Measurements from ENCODE around the gene ODF2. TPM values are rescaled to one million over a fixed set of nuclear protein-coding genes. Genes with fewer than 3 reads are reported as not detected.
"Not testable (repeated sequence)": the region's sequence is repeated elsewhere in the genome, so short reads cannot be mapped to it uniquely, and the experiment has no call there.

Gene ODF2
- total and polyA plus RNA-seq, 7 donors = 6.7 to 20.5 (median 9.6) TPM

- no peaks in the 10 kb centered on the region for H3K36me3 ChIP-seq (ENCODE audit: insufficient read depth in 1 of 2, low read depth in 1 of 2)
- intact Hi-C loops (cut with DNase I) = loop anchor here in 1 of 2 donors (2.0 kb wide), 1 partner anchor 66 kb away; the partner anchor contains the start of gene GLE1
- DNase-seq (no peak), ATAC-seq (no peak)
- 71 to 78% (median 76%) methylated on average over 7 of the region's 7 CpGs for WGBS, 3 donors
- no peaks in the 10 kb centered on the region for H3K27me3 ChIP-seq (ENCODE audit: insufficient read depth in 3 of 3, low read length in 2 of 3)
- H3K4me1 ChIP-seq = no peaks in the 10 kb centered on the region
- no peak overlapping the region for H3K27ac ChIP-seq
- TF ChIP-seq CTCF (IDR thresholded peaks at IDR 0.05) = no peak
- no peaks in the 10 kb centered on the region for H3K9me3 ChIP-seq
- no peak overlapping the region for H3K4me3 ChIP-seq
These were observed 16.5 kb upstream of the ODF2 start for GRCh38 chr9:128439273-128439672.

GRCh38 chr9:128442150-128442549 lies 13.7 kb upstream of the ODF2 start:
- Histone ChIP-seq H3K9me3 (no peaks in the 10 kb centered on the region), H3K36me3 (ENCODE audit: insufficient read depth in 1 of 2, low read depth in 1 of 2) (no peaks in the 10 kb centered on the region), H3K27me3 (ENCODE audit: insufficient read depth in 3 of 3, low read length in 2 of 3) (no peaks in the 10 kb centered on the region), H3K4me3 (no peak overlapping the region), H3K4me1 (no peaks in the 10 kb centered on the region), H3K27ac (no peak overlapping the region)
- TF ChIP-seq CTCF (IDR thresholded peaks at IDR 0.05) = no peak
- intact Hi-C loops (cut with DNase I) = no loop called here
- WGBS, 3 donors = 40 to 46% (median 43%) methylated on average over 6 of the region's 6 CpGs
- ATAC-seq = no peak
- no peak for DNase-seq

GRCh38 chr9:128446505-128446904 lies 9.3 kb upstream of the ODF2 start:
- peak in 1 of 2 donors; percentile 19 for DNase-seq
- H3K27me3 ChIP-seq (ENCODE audit: insufficient read depth in 3 of 3, low read length in 2 of 3); H3K4me1 ChIP-seq; H3K27ac ChIP-seq; H3K36me3 ChIP-seq (ENCODE audit: insufficient read depth in 1 of 2, low read depth in 1 of 2); intact Hi-C loops (cut with DNase I); H3K9me3 ChIP-seq; ATAC-seq; H3K4me3 ChIP-seq: not testable (repeated sequence)
- WGBS, 3 donors = 98% methylated on average over 5 of the region's 5 CpGs

GRCh38 chr9:128448746-128449145 lies 7.1 kb upstream of the ODF2 start:
- no peak for DNase-seq
- H3K4me1 ChIP-seq = no peaks in the 10 kb centered on the region
- TF ChIP-seq CTCF (IDR thresholded peaks at IDR 0.05) = no peak
- no peak overlapping the region for H3K27ac ChIP-seq
- no peaks in the 10 kb centered on the region for H3K27me3 ChIP-seq (ENCODE audit: insufficient read depth in 3 of 3, low read length in 2 of 3)
- WGBS, 3 donors = 99 to 100% (median 100%) methylated on average over 2 of the region's 2 CpGs
- no peaks in the 10 kb centered on the region for H3K9me3 ChIP-seq
- intact Hi-C loops (cut with DNase I) = no loop called here
- H3K4me3 ChIP-seq = no peak overlapping the region
- no peak for ATAC-seq
- H3K36me3 ChIP-seq (ENCODE audit: insufficient read depth in 1 of 2, low read depth in 1 of 2) = no peaks in the 10 kb centered on the region

- Histone ChIP-seq H3K4me3 (no peak overlapping the region), H3K4me1 (no peaks in the 10 kb centered on the region), H3K27ac (no peak overlapping the region), H3K27me3 (ENCODE audit: insufficient read depth in 3 of 3, low read length in 2 of 3) (no peaks in the 10 kb centered on the region), H3K36me3 (ENCODE audit: insufficient read depth in 1 of 2, low read depth in 1 of 2) (peaks cover 0 to 11% of the 10 kb centered on the region in 2 donors), H3K9me3 (no peaks in the 10 kb centered on the region)
- DNase-seq (peak in 1 of 2 donors; percentile 41), ATAC-seq (no peak)
- no peak for TF ChIP-seq CTCF (IDR thresholded peaks at IDR 0.05)
- 75 to 81% (median 80%) methylated on average over 14 of the region's 14 CpGs for WGBS, 3 donors
- intact Hi-C loops (cut with DNase I) = loop anchor here in 1 of 2 donors (5.0 kb wide), 1 partner anchor 102 kb away; no protein-coding TSS in a partner anchor
These were observed 815 bp upstream of the ODF2 start for GRCh38 chr9:128454991-128455390.
